Brain microvascular endothelial cell (primary cell): ENCODE data around the gene CDYL.

Experiments
- DNase-seq: peaks from one replicate; pipeline ENCODE4 v3.0.0-alpha.2; 2020
- H3K27ac ChIP-seq: fragments of 250-450 bp; sonication (Bioruptor Pico); 2 replicates; pipeline ENCODE4 v1.5.1; 2020; ENCODE audit warnings: mild to moderate bottlenecking, moderate library complexity
- H3K27me3 ChIP-seq: fragments of 250-450 bp; sonication (Bioruptor Pico); replicated peaks from 2 replicates; pipeline ENCODE4 v1.5.1; 2020; ENCODE audit warnings: mild to moderate bottlenecking
- H3K36me3 ChIP-seq: fragments of 250-450 bp; sonication (Bioruptor Pico); replicated peaks from 2 replicates; pipeline ENCODE4 v1.5.1; 2020; ENCODE audit warnings: mild to moderate bottlenecking
- H3K4me3 ChIP-seq: 2 replicates; pipeline ENCODE4 v1.5.1; 2011; ENCODE audit warnings: low read depth, mild to moderate bottlenecking, control low read depth, low read length, moderate library complexity
- in situ Hi-C: cut with HindIII; loops from 2 replicates; pipeline ENCODE4 v1.10.0; 2017; ENCODE audit warnings: low sequenced_read_pairs, low pct_ligation_motif_present
- TF ChIP-seq, protein P1 (sequence below): IDR thresholded peaks from 2 replicates; pipeline ENCODE4 v1.5.1; 2011; ENCODE audit warnings: low read depth, mild to moderate bottlenecking, moderate library complexity, low read length, control low read depth, inconsistent platforms; ENCODE audit errors: missing control alignments

CDYL gene

DNA sequence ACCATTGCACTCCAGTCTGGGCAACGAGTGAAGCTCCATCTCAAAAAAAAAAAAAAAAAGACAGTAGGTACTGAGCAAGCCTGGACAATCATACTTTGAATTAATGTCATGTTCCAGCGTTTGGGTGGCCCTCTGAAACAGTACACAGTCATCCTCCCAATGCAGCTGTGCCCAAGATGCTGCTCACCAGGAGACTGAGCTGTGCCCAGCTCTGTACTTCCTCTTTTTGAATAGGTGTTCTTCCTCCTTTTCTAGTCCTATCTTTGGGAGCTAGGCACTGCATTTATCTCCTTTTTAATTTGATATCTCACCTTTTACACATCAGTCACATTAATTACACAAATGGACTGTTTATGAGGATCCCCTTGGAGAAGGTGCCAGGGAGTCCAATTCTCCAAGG, 126.2 kb downstream of the CDYL start:
- no peak for DNase-seq
- Histone ChIP-seq H3K27ac (no peak overlapping the region), H3K4me3 (no peak overlapping the region), H3K27me3 (no peaks in the 10 kb centered on the region), H3K36me3 (no peaks in the 10 kb centered on the region)
- in situ Hi-C loops, result no loop called here
- TF ChIP-seq, protein P1, sequence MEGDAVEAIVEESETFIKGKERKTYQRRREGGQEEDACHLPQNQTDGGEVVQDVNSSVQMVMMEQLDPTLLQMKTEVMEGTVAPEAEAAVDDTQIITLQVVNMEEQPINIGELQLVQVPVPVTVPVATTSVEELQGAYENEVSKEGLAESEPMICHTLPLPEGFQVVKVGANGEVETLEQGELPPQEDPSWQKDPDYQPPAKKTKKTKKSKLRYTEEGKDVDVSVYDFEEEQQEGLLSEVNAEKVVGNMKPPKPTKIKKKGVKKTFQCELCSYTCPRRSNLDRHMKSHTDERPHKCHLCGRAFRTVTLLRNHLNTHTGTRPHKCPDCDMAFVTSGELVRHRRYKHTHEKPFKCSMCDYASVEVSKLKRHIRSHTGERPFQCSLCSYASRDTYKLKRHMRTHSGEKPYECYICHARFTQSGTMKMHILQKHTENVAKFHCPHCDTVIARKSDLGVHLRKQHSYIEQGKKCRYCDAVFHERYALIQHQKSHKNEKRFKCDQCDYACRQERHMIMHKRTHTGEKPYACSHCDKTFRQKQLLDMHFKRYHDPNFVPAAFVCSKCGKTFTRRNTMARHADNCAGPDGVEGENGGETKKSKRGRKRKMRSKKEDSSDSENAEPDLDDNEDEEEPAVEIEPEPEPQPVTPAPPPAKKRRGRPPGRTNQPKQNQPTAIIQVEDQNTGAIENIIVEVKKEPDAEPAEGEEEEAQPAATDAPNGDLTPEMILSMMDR, result no peak

DNA sequence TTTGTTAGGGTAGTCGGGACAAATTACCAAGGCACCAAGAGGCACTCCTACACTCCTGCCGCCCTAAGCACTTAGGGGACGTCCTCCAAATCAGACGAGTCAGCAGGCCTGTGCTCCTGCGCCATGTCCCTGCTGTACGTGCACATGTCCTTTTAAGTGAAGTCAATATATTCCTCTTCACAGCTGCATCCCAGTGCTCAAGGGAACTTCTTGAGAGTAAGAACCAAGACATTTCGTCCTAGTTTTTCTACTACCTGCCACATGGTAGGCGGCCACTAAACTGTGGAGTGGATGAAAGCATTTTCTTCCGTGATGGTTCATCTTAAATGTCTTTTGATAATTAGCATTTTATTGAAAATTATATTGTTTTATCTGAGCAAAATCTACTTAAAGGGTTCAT, 126.9 kb downstream of the CDYL start:
- Histone ChIP-seq H3K27ac (no peak overlapping the region), H3K27me3 (no peaks in the 10 kb centered on the region), H3K4me3 (no peak overlapping the region), H3K36me3 (no peaks in the 10 kb centered on the region)
- in situ Hi-C loops, result no loop called here
- TF ChIP-seq, protein P1, result no peak
- DNase-seq, result no peak

GRCh38 chr6:4903751-4904370, 127.7 kb downstream of the CDYL start:
- no peak for DNase-seq
- TF ChIP-seq, protein P1, result no peak
- no peak overlapping the region for H3K4me3 ChIP-seq
- in situ Hi-C loops, result no loop called here
- no peaks in the 10 kb centered on the region for H3K27me3 ChIP-seq
- no peaks in the 10 kb centered on the region for H3K36me3 ChIP-seq
- H3K27ac ChIP-seq, result no peak overlapping the region

DNA sequence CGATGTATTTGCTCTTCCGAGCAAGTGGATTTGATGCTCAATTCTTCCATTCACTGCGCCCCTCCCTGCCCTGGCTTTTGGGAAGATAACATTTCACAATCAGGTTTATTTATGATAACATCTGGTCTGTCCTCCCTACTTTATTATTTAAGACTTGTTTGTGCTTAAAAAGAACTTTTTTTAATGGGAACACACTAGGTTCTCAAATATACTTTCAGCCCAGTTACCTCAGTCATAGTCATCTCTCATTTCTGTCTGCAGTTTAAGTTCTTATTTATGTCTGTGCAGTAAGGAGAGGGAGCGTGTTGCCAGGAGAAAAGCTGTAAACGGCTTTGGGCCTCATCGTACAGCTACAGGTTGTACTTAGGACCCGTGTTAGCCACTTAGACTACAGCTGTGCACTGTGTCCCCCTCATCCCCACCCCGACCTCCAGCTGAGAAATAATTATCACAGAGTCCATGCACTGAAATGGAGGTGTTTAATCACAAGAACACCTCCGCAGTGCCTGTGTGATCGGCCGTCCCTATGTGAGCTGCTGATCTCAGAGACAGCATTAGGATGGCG, 128.3 kb downstream of the CDYL start:
- no peak for DNase-seq
- TF ChIP-seq, protein P1, result no peak
- Histone ChIP-seq H3K4me3 (no peak overlapping the region), H3K27me3 (no peaks in the 10 kb centered on the region), H3K27ac (no peak overlapping the region), H3K36me3 (no peaks in the 10 kb centered on the region)
- in situ Hi-C loops, result no loop called here

- no peak for DNase-seq
- in situ Hi-C loops, result no loop called here
Observed at GRCh38 chr6:4905826-4906225, 129.6 kb downstream of the CDYL start.

More at GRCh38 chr6:4905826-4906225, 129.6 kb downstream of the CDYL start:
- Histone ChIP-seq H3K4me3 (no peak overlapping the region), H3K27me3 (no peaks in the 10 kb centered on the region), H3K36me3 (no peaks in the 10 kb centered on the region), H3K27ac (no peak overlapping the region)
- TF ChIP-seq, protein P1, result no peak
